ENCODE measurements around the gene UTY.

Gene UTY

DNA sequence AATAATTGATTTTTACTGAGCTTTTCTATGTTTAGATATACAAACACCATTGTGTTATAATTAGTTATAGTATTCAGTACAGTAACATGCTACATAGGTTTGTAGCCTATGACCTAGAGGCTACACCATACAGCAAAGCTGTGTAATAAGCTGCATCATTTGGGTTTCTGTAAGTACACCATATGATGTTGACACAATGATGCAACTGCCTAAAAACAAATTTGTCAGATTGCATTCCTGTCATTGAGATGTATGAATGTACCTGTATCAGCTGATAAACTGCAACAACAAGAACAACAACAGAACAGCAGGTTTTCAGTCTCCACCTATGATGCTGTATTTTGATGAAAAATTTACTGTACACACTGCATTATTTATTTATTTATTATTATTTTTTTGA lies 64.3 kb downstream of the UTY start:
- DNase-seq (ENCODE audit: low read depth) = no peak

- no peak for DNase-seq (ENCODE audit: low read depth)
These were observed 81.0 kb downstream of the UTY start for GRCh38 chrY:13398876-13399275.

GRCh38 chrY:13381110-13381683 lies 98.6 kb downstream of the UTY start:
- DNase-seq (ENCODE audit: low read depth) = no peak

GRCh38 chrY:13370868-13371800 lies 108.7 kb downstream of the UTY start:
- no peak for DNase-seq (ENCODE audit: low read depth)

DNA sequence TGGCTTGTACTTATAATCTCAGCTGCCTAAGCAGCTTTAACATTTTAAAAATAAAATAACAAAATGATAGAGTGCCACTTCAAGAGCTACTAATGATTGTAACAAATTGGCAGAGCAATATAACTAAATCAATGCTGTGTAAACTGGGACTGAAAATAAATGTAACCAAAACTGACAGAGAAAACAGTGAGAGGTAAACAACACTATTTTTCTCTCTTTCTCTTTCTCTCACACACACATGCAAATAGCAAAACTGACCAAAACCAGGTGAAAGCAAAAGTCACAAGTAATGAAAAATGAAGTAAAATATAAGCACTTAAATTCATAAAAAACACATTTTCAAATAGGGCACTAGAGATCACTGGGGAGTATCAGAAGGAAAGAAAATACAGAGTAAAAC lies 109.6 kb downstream of the UTY start:
- DNase-seq (ENCODE audit: low read depth) = no peak

GRCh38 chrY:13368513-13368845 lies 111.4 kb downstream of the UTY start:
- no peak for DNase-seq (ENCODE audit: low read depth)

DNA sequence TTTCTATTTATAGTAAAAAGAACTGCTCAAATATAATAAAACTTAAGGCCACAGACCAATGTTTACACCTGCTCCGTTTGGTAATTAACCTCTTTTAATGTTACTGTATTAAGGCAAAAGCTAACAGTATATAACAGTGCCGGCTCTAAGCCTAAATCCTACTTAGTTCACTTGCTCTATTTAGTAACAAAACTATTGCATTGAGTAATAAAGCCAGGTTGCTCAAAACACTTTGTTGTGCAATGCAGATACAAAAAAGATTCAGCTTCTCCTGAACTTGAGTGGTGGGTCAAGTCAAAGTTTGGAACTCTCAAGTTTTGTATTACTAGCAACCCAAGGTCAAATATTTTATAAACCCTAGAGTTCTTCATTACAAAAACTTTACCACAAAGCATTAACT lies 116.2 kb downstream of the UTY start:
- no peak for DNase-seq (ENCODE audit: low read depth)

GRCh38 chrY:13362662-13363061 lies 117.2 kb downstream of the UTY start:
- no peak for DNase-seq (ENCODE audit: low read depth)

GRCh38 chrY:13361656-13362636 lies 117.9 kb downstream of the UTY start:
- DNase-seq (ENCODE audit: low read depth) = no peak

GRCh38 chrY:13351443-13351842 lies 128.4 kb downstream of the UTY start:
- DNase-seq (ENCODE audit: low read depth) = no peak

DNA sequence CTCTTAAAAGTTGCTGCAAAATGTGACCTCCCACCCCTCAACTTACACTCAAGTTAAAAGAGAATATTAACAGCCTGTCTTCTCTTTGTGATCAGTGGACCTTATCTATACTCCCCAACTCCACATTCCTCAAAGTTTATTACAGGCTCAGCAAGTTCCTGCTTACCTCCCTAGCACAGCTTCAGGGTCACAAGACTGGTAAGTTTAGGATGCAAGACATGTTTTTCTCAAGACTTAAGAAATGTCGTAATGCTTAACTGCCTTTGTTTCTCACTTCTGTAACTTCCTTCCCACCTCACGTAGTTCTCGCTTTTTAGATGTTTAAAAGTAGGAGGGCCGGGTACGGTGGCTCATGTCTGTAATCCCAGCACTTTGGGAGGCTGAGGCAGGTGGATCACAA lies 132.7 kb downstream of the UTY start:
- no peak for DNase-seq (ENCODE audit: low read depth)

DNA sequence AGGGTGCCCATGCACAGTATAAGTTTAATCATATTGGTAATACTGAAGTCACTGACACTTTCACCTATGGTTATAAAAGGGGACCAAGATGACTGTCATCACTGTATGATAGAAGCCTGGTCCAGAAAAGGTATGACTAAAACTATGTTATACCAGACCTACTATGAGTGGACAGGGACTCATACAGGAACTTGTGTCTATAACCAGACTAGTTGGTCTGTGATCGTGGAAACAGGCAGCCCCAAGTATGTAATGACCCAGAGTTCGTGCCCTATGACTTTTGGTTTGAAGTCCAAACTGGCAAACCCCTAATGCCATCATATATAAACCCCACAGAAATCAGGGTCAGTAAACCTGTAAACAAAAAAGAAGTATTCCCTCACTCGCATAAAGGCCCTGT lies 134.3 kb downstream of the UTY start:
- DNase-seq (ENCODE audit: low read depth) = no peak

DNA sequence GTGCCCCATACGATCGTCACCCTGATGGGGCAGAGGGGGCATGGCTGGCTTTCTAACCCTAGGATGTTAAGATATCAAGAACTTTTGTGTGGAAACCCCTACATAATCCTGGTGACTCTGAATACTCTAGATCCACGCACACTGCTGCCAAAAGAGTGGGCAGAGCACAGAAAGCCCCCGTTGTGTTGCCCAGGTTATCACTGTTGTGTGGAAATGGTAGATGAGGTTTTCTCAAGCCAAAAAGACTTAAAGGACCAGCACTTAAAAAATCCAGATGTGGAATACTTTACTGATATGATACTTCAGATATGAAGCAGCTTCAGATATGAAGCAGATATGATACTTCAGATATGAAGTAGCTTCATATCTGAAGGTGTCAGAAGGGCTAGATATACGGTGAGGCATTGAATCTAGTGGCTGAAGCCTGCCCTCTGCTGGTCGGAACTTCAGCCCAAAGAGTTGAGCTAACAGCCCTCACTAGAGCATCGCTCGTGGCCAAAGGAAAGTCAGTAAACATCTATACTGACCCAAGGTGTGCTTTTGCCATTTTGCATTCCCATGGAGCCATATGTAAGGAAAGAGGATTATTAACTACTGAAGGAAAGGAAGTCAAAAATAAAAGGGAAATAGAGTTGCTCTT lies 136.4 kb downstream of the UTY start:
- DNase-seq (ENCODE audit: low read depth) = no peak

DNA sequence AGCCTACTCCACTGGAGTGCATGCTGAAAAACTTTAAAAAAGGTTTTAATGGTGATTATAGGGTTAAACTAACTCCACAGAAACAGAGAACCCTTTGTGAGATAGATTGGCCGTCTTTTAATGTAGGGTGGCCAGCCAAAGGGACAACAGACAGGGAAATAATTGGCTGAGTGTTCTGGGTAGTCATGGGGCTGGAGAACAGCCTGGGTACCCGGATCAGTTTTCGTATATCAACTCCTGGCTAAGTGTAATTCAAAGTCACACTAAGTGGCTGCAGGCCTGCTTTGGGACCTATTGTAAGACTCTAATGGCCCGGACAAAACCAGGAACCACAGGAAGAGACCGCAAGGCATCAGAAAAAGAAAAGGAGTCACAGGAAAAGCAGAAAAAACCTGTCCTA lies 139.9 kb downstream of the UTY start:
- DNase-seq (ENCODE audit: low read depth) = no peak

GRCh38 chrY:13339381-13339780 lies 140.5 kb downstream of the UTY start:
- no peak for DNase-seq (ENCODE audit: low read depth)

GRCh38 chrY:13338711-13339110 lies 141.1 kb downstream of the UTY start:
- no peak for DNase-seq (ENCODE audit: low read depth)

- DNase-seq (ENCODE audit: low read depth) = no peak
These were observed 141.9 kb downstream of the UTY start for GRCh38 chrY:13337934-13338333.

DNA sequence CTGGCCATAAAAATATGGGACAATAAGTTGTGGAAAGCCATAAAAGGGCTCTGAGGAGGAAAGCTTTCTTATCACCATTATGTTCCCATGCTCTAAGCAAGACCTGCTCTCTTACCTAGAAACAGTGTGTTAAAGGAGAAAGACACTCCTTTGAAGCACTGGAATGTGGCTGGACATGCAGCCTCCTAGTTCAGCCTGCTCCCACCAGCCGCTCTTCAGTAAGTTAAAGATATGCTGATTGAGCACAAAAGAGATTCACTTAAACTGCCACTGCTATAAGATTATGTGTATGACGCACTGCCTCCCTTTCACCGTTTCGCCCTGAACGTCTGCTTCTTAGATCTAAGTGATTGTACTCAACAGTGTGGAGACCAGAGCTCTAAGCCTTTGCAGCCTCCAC lies 146.0 kb downstream of the UTY start:
- DNase-seq (ENCODE audit: low read depth) = no peak

DNA sequence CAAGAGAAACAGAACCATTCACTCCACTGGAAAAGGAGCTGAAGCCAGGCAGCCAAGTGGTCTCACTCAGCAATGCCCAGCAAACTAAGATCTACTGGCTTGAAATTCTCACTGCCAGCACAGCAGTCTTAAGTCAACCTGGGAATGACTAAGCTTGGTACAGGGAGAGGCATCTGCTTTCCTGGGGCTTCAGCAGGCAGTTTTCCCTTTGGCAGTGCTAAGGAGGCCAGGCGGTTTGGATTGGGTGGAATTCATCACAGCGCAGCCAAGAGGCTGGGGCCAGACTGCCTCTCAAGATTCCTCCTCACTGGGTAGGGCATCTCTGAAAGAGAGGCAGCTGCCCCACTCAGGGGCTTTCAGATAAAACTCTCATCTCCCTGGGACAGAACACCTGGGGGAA lies 149.2 kb downstream of the UTY start:
- no peak for DNase-seq (ENCODE audit: low read depth)

DNA sequence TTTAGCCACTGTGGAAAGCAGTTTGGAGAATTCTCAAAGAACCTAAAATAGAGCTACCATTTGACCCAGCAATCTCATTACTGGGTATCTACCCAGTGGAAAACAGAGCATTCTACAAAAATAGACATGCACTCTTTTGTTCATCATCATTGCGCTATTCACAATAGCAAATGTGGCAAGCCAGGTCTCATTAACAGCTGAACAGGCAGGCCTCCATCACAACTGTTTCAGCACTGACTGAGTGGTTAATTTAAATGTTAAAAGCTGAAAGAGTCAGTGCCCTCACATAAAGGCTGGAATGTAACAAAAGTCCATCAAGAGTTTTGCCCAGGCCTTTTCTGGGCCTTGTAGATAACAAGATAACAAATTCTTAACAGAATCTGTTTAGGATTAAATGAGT lies 166.9 kb downstream of the UTY start:
- no peak for DNase-seq (ENCODE audit: low read depth)

GRCh38 chrY:13307959-13308358 lies 171.9 kb downstream of the UTY start:
- DNase-seq (ENCODE audit: low read depth) = no peak

DNA sequence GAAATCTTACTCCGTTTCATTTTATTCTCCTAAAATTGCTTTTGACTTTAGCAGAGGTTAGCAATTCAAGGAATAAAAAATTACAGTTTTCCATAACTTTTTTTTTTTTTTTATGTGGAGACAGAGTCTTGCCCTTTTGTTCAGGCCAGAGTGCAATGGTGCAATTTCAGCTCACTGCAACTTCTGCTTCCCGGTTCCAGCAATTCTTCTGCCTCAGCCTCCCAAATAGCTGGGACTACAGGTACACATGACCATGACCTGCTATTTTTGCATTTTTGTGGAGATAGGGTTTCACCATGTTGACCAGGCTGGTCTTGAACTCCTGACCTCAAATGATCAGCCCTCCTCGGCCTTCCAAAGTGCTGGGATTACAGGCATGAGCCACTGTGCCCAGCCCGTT lies 179.0 kb downstream of the UTY start:
- DNase-seq (ENCODE audit: low read depth) = no peak
